Measurements from ENCODE around the gene SEPSECS.
A peak's percentile ranks its signal among the peaks of the same experiment; 100 is the strongest.

Gene SEPSECS

GRCh38 chr4:25113915-25114904 lies 46.0 kb downstream of the SEPSECS start:
- no peak overlapping the region for H2AK5ac ChIP-seq (ENCODE audit: low read length, severe bottlenecking)
- H2BK15ac ChIP-seq (ENCODE audit: low read depth, poor library complexity, severe bottlenecking): no peak overlapping the region
- no peak overlapping the region for H3K4me2 ChIP-seq (ENCODE audit: low read length, poor library complexity, severe bottlenecking)
- H2BK12ac ChIP-seq (ENCODE audit: low read length in 2 of 2): no peak overlapping the region
- no peaks in the 10 kb centered on the region for H3K9me3 ChIP-seq (ENCODE audit: control insufficient read depth, low read length)
- H2BK5ac ChIP-seq (ENCODE audit: low read depth, low read length, poor library complexity, severe bottlenecking): no peak overlapping the region
- H3K4ac ChIP-seq (ENCODE audit: low read depth in 1 of 2, low read length in 2 of 2): no peak overlapping the region
- peaks cover 3 to 10% of the 10 kb centered on the region in 2 experiments for H3K27me3 ChIP-seq (ENCODE audit: control insufficient read depth in 1 of 2, insufficient read depth in 1 of 2, low read length in 2 of 2)
- peak; percentile 50 for DNase-seq
- peaks cover 0 to 3% of the 10 kb centered on the region in 2 experiments for H3K36me3 ChIP-seq (ENCODE audit: control insufficient read depth in 1 of 2, insufficient read depth in 2 of 2, low read depth in 1 of 2, low read length in 2 of 2)
- no peak overlapping the region for H2AFZ ChIP-seq (ENCODE audit: low read depth, low read length)
- no peak overlapping the region for H3K14ac ChIP-seq (ENCODE audit: low read length in 2 of 2)
- no peak overlapping the region for H4K91ac ChIP-seq (ENCODE audit: low read length)
- H3K23ac ChIP-seq (ENCODE audit: low read length in 2 of 2): no peak overlapping the region
- no peak overlapping the region for H2BK120ac ChIP-seq (ENCODE audit: low read depth, low read length)
- 72% methylated on average over 13 of the region's 13 CpGs for WGBS
- H4K8ac ChIP-seq (ENCODE audit: low read length): no peak overlapping the region
- no peak overlapping the region for H3K4me3 ChIP-seq (ENCODE audit: insufficient read depth in 1 of 2, low read depth in 1 of 2, low read length in 2 of 2)
- H3K27ac ChIP-seq (ENCODE audit: low read length, poor library complexity, severe bottlenecking): no peak overlapping the region
- peaks cover 2% of the 10 kb centered on the region for H3K4me1 ChIP-seq (ENCODE audit: control insufficient read depth, insufficient read depth, low read depth, low read length)
- no peaks in the 10 kb centered on the region for H3K79me1 ChIP-seq (replicated peaks; ENCODE audit: low read length, poor library complexity, severe bottlenecking)
- no peak overlapping the region for H3K18ac ChIP-seq (ENCODE audit: low read depth in 1 of 2, low read length in 2 of 2)
- peak overlapping the region; percentile 49 for H3K9ac ChIP-seq (ENCODE audit: low read length)

- peak overlapping the region in 1 of 2 experiments; percentile 17 for H3K4me3 ChIP-seq (ENCODE audit: insufficient read depth in 1 of 2, low read depth in 1 of 2, low read length in 2 of 2)
- no peak overlapping the region for H3K9ac ChIP-seq (ENCODE audit: low read length)
- no peak overlapping the region for H3K27ac ChIP-seq (ENCODE audit: low read length, poor library complexity, severe bottlenecking)
- H3K4ac ChIP-seq (ENCODE audit: low read depth in 1 of 2, low read length in 2 of 2): no peak overlapping the region
- H2AK5ac ChIP-seq (ENCODE audit: low read length, severe bottlenecking): no peak overlapping the region
- H2BK15ac ChIP-seq (ENCODE audit: low read depth, poor library complexity, severe bottlenecking): no peak overlapping the region
- H3K79me1 ChIP-seq (replicated peaks; ENCODE audit: low read length, poor library complexity, severe bottlenecking): no peaks in the 10 kb centered on the region
- no peak overlapping the region for H3K14ac ChIP-seq (ENCODE audit: low read length in 2 of 2)
- peaks cover 3 to 10% of the 10 kb centered on the region in 2 experiments for H3K27me3 ChIP-seq (ENCODE audit: control insufficient read depth in 1 of 2, insufficient read depth in 1 of 2, low read length in 2 of 2)
- H3K23ac ChIP-seq (ENCODE audit: low read length in 2 of 2): no peak overlapping the region
- H2AFZ ChIP-seq (ENCODE audit: low read depth, low read length): no peak overlapping the region
- H4K8ac ChIP-seq (ENCODE audit: low read length): no peak overlapping the region
- no peaks in the 10 kb centered on the region for H3K9me3 ChIP-seq (ENCODE audit: control insufficient read depth, low read length)
- no peak overlapping the region for H2BK12ac ChIP-seq (ENCODE audit: low read length in 2 of 2)
- H2BK120ac ChIP-seq (ENCODE audit: low read depth, low read length): no peak overlapping the region
- no peak overlapping the region for H3K18ac ChIP-seq (ENCODE audit: low read depth in 1 of 2, low read length in 2 of 2)
- no peak overlapping the region for H3K4me2 ChIP-seq (ENCODE audit: low read length, poor library complexity, severe bottlenecking)
- no peak for DNase-seq
- H3K4me1 ChIP-seq (ENCODE audit: control insufficient read depth, insufficient read depth, low read depth, low read length): peaks cover 2% of the 10 kb centered on the region
- H3K36me3 ChIP-seq (ENCODE audit: control insufficient read depth in 1 of 2, insufficient read depth in 2 of 2, low read depth in 1 of 2, low read length in 2 of 2): no peaks in the 10 kb centered on the region
- H2BK5ac ChIP-seq (ENCODE audit: low read depth, low read length, poor library complexity, severe bottlenecking): no peak overlapping the region
- WGBS: 85% methylated on average over 3 of the region's 3 CpGs
- H4K91ac ChIP-seq (ENCODE audit: low read length): no peak overlapping the region
Measured at GRCh38 chr4:25112995-25113380, 47.3 kb downstream of the SEPSECS start.

- H2AK5ac ChIP-seq (ENCODE audit: low read length, severe bottlenecking): no peak overlapping the region
- no peak overlapping the region for H3K23ac ChIP-seq (ENCODE audit: low read length in 2 of 2)
- no peaks in the 10 kb centered on the region for H3K36me3 ChIP-seq (ENCODE audit: control insufficient read depth in 1 of 2, insufficient read depth in 2 of 2, low read depth in 1 of 2, low read length in 2 of 2)
- H3K4ac ChIP-seq (ENCODE audit: low read depth in 1 of 2, low read length in 2 of 2): no peak overlapping the region
- H3K4me1 ChIP-seq (ENCODE audit: control insufficient read depth, insufficient read depth, low read depth, low read length): peaks cover 2% of the 10 kb centered on the region
- H2BK12ac ChIP-seq (ENCODE audit: low read length in 2 of 2): no peak overlapping the region
- no peak overlapping the region for H2BK15ac ChIP-seq (ENCODE audit: low read depth, poor library complexity, severe bottlenecking)
- H3K9ac ChIP-seq (ENCODE audit: low read length): no peak overlapping the region
- H4K91ac ChIP-seq (ENCODE audit: low read length): no peak overlapping the region
- no peak overlapping the region for H2BK120ac ChIP-seq (ENCODE audit: low read depth, low read length)
- H4K8ac ChIP-seq (ENCODE audit: low read length): no peak overlapping the region
- DNase-seq: no peak
- peaks cover 3 to 10% of the 10 kb centered on the region in 2 experiments for H3K27me3 ChIP-seq (ENCODE audit: control insufficient read depth in 1 of 2, insufficient read depth in 1 of 2, low read length in 2 of 2)
- H3K4me2 ChIP-seq (ENCODE audit: low read length, poor library complexity, severe bottlenecking): no peak overlapping the region
- H2BK5ac ChIP-seq (ENCODE audit: low read depth, low read length, poor library complexity, severe bottlenecking): no peak overlapping the region
- peak overlapping the region in 1 of 2 experiments; percentile 17 for H3K4me3 ChIP-seq (ENCODE audit: insufficient read depth in 1 of 2, low read depth in 1 of 2, low read length in 2 of 2)
- H2AFZ ChIP-seq (ENCODE audit: low read depth, low read length): no peak overlapping the region
- H3K27ac ChIP-seq (ENCODE audit: low read length, poor library complexity, severe bottlenecking): no peak overlapping the region
- no peaks in the 10 kb centered on the region for H3K9me3 ChIP-seq (ENCODE audit: control insufficient read depth, low read length)
- 91% methylated on average over 11 of the region's 11 CpGs for WGBS
- H3K14ac ChIP-seq (ENCODE audit: low read length in 2 of 2): no peak overlapping the region
- no peaks in the 10 kb centered on the region for H3K79me1 ChIP-seq (replicated peaks; ENCODE audit: low read length, poor library complexity, severe bottlenecking)
- H3K18ac ChIP-seq (ENCODE audit: low read depth in 1 of 2, low read length in 2 of 2): no peak overlapping the region
Measured at GRCh38 chr4:25112366-25112994, 47.8 kb downstream of the SEPSECS start.

- H3K4me3 ChIP-seq (ENCODE audit: insufficient read depth in 1 of 2, low read depth in 1 of 2, low read length in 2 of 2): no peak overlapping the region
- WGBS: 90% methylated on average over 9 of the region's 11 CpGs
- no peak overlapping the region for H2BK15ac ChIP-seq (ENCODE audit: low read depth, poor library complexity, severe bottlenecking)
- no peak overlapping the region for H2AK5ac ChIP-seq (ENCODE audit: low read length, severe bottlenecking)
- H2BK5ac ChIP-seq (ENCODE audit: low read depth, low read length, poor library complexity, severe bottlenecking): no peak overlapping the region
- H3K79me1 ChIP-seq (replicated peaks; ENCODE audit: low read length, poor library complexity, severe bottlenecking): no peaks in the 10 kb centered on the region
- H3K9me3 ChIP-seq (ENCODE audit: control insufficient read depth, low read length): no peaks in the 10 kb centered on the region
- no peak overlapping the region for H2AFZ ChIP-seq (ENCODE audit: low read depth, low read length)
- no peak overlapping the region for H3K23ac ChIP-seq (ENCODE audit: low read length in 2 of 2)
- no peak for DNase-seq
- no peak overlapping the region for H3K18ac ChIP-seq (ENCODE audit: low read depth in 1 of 2, low read length in 2 of 2)
- H2BK12ac ChIP-seq (ENCODE audit: low read length in 2 of 2): no peak overlapping the region
- no peak overlapping the region for H3K9ac ChIP-seq (ENCODE audit: low read length)
- no peak overlapping the region for H3K4me2 ChIP-seq (ENCODE audit: low read length, poor library complexity, severe bottlenecking)
- no peak overlapping the region for H3K14ac ChIP-seq (ENCODE audit: low read length in 2 of 2)
- no peaks in the 10 kb centered on the region for H3K36me3 ChIP-seq (ENCODE audit: control insufficient read depth in 1 of 2, insufficient read depth in 2 of 2, low read depth in 1 of 2, low read length in 2 of 2)
- H3K4me1 ChIP-seq (ENCODE audit: control insufficient read depth, insufficient read depth, low read depth, low read length): peaks cover 2% of the 10 kb centered on the region
- no peak overlapping the region for H4K91ac ChIP-seq (ENCODE audit: low read length)
- H2BK120ac ChIP-seq (ENCODE audit: low read depth, low read length): no peak overlapping the region
- no peak overlapping the region for H4K8ac ChIP-seq (ENCODE audit: low read length)
- no peak overlapping the region for H3K27ac ChIP-seq (ENCODE audit: low read length, poor library complexity, severe bottlenecking)
- H3K4ac ChIP-seq (ENCODE audit: low read depth in 1 of 2, low read length in 2 of 2): no peak overlapping the region
- H3K27me3 ChIP-seq (ENCODE audit: control insufficient read depth in 1 of 2, insufficient read depth in 1 of 2, low read length in 2 of 2): peaks cover 3 to 10% of the 10 kb centered on the region in 2 experiments
Measured at GRCh38 chr4:25111648-25112196, 48.5 kb downstream of the SEPSECS start.
